ENCODE results near the gene SMIM23.
"Not testable (repeated sequence)": the region's sequence is repeated elsewhere in the genome, so short reads cannot be mapped to it uniquely, and the experiment has no call there.

SMIM23 gene

GRCh38 chr5:171774418-171774817, 11.2 kb upstream of the SMIM23 start:
- DNase-seq: no peak

GRCh38 chr5:171776213-171776612, 9.4 kb upstream of the SMIM23 start:
- no peak for DNase-seq

GRCh38 chr5:171776770-171777759, 8.6 kb upstream of the SMIM23 start:
- DNase-seq: no peak

- not testable (repeated sequence) for DNase-seq
Observed at GRCh38 chr5:171781744-171782143, 3.9 kb upstream of the SMIM23 start.

GRCh38 chr5:171782332-171782966, 3.2 kb upstream of the SMIM23 start:
- DNase-seq: no peak

GRCh38 chr5:171783051-171783450, 2.6 kb upstream of the SMIM23 start:
- no peak for DNase-seq

DNA sequence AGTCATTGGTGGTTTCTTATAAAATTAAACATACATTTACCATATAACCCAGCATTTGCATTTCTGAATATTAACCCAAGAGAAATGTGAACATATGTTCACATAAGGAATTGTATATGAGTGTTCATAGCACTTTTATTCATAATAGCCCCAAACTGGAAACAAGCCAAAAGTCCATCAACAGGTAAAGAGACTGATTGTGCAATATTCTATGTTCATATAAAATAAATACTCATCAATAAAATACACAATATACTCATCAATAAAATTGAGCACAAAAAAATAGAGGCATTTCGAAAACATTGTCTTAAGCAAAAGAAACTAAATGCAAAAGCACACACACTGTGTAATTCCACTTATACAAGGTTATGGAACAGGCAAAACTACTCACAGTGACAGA, 3.7 kb downstream of the SMIM23 start:
- DNase-seq: no peak

GRCh38 chr5:171790408-171790807, 4.8 kb downstream of the SMIM23 start:
- no peak for DNase-seq

DNA sequence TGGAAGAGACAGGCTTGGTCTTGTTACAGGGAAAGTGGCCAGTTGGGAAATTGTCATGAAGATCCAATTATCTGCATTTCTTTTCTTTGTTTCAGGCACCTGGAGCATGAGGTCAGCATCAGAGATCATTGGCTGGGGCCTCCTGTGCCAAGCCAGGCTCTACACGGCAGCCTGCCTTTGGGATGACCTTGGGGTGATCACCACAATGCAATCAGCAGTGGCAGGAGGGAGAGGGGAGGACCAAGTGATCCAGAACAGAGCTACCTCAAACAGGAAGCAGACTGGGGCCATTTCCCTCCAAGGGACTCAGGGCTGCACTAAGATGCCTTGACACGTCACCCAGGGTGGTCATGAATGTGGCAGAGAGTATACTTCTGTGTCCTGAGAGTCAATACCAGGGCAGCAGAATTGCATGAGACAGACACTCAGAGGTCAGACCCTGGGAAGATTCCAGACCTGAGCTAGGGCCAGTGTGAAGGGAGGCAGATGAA, 8.9 kb downstream of the SMIM23 start:
- no peak for DNase-seq

- no peak for DNase-seq
Observed at GRCh38 chr5:171795381-171795780, 9.8 kb downstream of the SMIM23 start.

GRCh38 chr5:171796436-171796835, 10.8 kb downstream of the SMIM23 start:
- no peak for DNase-seq

- no peak for DNase-seq
Observed at GRCh38 chr5:171797543-171797942, 11.9 kb downstream of the SMIM23 start.

DNA sequence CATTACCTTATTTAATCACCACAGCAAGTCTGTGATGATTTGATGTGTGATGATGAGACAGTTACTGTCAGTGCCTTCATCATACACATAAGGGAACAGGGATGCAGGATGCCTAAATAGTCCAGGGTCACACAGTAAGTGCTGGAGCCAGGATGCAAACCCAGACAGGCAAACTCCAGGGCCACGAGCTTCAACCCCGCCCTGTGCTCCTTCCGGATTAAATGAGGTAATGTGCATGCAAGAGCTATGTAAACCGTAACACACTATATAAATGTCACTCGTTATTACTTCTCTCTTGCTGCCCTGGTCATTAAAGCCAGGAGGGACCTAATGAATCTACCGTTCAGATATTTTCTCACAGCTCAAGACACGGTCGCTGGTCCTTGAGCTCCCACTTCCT, 12.8 kb downstream of the SMIM23 start:
- DNase-seq: no peak

GRCh38 chr5:171801839-171802238, 16.2 kb downstream of the SMIM23 start:
- no peak for DNase-seq

GRCh38 chr5:171805746-171806145, 20.1 kb downstream of the SMIM23 start:
- DNase-seq: no peak

- no peak for DNase-seq
Observed at GRCh38 chr5:171806976-171807747, 21.5 kb downstream of the SMIM23 start.

DNA sequence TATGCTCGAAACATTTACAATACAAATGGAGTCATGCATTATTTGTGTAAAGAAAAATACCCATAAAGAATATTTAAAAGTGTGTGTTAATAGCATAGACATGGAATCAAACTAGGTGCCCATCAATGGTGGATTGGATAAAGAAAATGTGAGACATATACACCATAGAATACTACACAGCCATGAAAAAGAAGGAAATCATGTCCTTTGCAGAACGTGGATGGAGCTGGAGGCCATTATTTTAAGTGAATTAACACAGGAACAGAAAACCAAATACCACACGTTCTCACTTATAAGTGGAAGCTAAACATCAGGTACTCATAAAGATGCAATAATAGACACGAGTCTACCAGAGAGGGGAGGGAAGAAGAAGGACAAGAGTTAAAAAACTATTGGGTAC, 22.8 kb downstream of the SMIM23 start:
- no peak for DNase-seq

GRCh38 chr5:171808951-171809350, 23.3 kb downstream of the SMIM23 start:
- no peak for DNase-seq

DNA sequence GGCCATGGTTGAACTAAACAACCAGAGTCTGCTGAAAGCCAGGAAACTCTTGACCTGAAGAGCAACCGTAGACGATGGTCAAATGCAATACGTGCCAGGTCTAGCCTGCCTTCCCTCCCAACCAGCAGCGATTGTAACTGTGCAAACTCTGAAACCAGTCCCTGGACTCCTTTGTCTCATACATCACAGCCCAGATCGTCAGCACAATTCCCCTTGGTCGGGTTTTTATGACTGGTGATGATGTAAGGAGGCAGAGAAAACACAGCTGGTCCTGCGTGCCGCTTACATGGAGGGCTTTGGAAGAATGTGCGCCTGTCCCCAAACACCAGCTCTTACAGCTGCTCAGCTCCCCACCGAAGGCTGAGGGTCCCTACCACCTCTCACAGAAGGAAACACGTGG, 24.6 kb downstream of the SMIM23 start:
- DNase-seq: no peak

DNA sequence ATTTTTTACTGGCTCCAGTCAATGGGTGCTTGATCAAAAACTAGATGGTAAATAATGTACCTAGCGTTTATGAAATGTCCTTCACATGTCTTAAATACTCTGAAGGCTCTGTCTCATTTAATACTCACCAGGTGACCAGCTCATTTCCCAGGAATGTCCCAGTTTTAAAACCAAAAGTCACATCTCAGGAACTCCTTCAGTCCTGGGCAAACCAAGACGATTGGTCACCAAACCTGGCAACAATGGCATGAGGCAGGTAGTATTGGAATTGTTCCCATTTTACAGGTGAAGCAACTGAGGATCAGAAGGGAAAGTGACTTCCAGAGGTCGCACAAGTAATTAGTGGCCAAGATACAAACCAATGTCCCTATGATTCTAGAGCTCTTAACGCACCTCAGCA, 27.7 kb downstream of the SMIM23 start:
- no peak for DNase-seq

DNA sequence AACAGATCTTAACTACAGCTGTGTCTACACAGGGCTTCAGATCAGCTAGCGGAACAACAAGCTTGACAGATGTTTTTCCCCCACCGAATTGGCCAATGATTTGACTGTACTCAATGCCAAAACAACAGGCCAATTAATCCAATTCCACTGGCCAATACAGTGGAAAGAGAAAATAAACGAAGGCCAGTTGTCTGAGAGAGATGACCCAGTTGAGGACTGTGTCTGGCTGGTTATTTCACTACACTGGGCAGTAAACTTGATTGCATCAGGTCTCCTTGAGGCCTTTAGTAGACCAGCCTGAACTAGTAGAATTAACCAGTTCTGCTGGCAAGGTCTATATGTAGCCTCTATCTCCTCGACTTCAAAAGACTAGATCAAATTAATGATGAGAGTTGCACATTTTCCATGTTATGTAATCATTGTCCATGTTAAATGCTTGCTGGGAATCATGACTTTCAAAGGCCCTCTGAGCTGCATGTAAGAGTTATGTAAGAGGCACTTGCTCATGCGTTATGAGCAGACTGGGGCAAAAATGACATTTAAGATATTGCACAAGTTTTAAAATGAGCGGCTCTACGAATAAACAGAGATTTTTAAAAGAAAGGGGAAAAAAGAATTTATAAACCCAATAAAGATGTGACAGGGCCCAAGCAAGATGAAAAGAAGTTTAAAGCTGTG, 28.3 kb downstream of the SMIM23 start:
- no peak for DNase-seq

DNA sequence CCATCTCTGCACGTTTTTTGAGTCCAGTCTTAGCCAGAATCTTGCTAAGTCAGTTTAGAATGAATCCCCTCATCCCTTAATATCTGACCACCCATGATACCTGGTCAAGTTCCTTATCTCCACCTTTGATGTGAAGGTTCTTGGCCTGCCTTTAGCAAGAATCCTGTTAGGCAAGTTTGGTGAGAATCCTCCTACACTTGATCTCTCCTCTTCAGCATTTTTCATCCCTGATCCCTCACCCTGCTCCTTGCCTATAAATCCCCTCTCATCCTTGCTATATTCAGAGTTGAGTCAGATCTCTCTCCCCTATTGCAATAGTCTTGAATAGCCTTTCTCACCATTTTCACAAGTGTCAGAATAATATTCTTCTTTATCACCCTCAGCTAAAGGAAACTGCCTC, 31.0 kb downstream of the SMIM23 start:
- DNase-seq: no peak

DNA sequence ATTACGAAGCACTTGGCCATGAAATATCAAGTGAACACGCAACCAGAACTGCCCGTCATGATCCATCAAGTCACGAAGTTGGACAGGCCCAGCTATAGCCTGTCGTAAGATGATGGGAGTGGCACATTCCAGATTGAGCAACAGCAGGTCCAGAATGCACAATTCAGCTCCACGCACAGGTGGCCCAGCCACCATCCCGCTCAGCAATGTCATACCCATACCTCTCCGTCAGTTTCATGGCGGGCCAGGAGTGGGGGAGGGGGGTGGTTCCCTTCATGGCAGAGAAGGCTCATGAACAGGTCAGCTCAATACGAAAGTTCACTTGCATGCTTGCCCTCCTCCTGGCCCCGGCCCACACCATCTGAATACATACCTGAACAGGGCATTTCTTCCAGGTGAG, 34.9 kb downstream of the SMIM23 start:
- no peak for DNase-seq

Measured in stimulated activated CD4-positive, alpha-beta T cell treated with anti-CD3 and anti-CD28 coated beads, Interleukin-2, amount 100 ng/mL, for 48 hours (primary cell).